ENCODE data around the gene SPC25.
"Not testable (repeated sequence)": the region's sequence is repeated elsewhere in the genome, so short reads cannot be mapped to it uniquely, and the experiment has no call there.

The SPC25 gene

GRCh38 chr2:168901003-168901402 lies 10.8 kb upstream of the SPC25 start, which contains the start of gene G6PC2:
TSS of gene G6PC2 (plus strand) at chr2:168901291. CDS start at chr2:168901332, 41 bp downstream.
- no peak for DNase-seq

DNA sequence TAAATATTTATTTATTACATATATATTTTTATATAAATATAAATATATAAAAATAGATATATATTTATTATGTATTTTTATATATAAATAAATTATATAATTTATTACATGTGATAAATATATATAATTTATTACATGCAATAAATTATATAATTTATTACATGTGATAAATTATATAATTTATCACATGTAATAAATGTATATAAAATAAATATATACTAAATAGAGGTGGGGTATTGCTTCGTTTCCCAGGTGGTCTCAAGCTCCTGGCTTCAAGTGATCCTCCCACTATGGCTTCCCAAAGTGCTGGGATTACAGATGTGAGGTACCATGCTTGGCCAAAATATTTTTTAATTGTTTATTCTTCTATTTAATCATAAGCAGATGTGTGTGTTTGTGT lies 7.2 kb upstream of the SPC25 start:
- no peak for DNase-seq

- DNase-seq = no peak
Observed at GRCh38 chr2:168896783-168897182, 6.6 kb upstream of the SPC25 start.

DNA sequence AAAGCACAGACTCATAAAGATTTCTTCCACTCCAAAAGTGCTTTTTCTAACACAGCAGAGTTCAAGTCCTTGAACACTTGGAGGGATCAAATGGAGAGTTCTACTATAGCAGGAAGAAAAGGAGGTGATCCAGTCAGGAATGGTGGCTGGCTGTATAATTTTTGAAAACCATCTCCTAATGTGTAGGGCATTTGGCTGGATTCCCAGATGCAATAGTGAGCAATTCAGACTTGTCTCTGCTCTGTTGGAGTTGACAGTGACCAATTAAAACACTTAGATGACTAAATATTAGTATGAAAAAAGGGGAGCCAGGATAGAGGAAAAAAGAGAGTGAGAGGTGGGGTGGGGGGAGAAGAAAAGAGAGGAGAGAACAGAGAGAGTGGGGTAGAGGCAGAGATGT lies 5.5 kb upstream of the SPC25 start:
- no peak for DNase-seq

- no peak for DNase-seq
Observed at GRCh38 chr2:168894720-168895119, 4.5 kb upstream of the SPC25 start.

DNA sequence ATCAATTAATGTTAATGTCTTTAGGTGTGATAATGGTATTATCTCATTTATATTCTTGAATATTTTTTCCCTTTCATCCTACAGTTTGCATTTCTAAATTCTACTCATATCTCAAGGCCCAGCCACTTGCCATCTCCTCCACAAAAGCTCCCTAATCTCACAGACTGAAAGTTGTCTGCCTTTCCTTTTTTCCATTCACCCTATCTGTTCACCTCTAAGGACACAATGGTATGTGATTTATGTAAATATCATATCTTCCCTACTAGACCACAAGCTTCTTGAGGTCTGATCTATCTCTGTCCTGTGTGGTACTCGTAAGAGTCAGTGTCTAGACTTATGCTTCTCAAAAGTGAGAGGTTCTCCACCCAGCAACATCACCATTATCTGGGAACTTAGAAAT lies 3.9 kb upstream of the SPC25 start:
- no peak for DNase-seq

- DNase-seq = no peak
Observed at GRCh38 chr2:168892327-168892726, 2.1 kb upstream of the SPC25 start.

DNA sequence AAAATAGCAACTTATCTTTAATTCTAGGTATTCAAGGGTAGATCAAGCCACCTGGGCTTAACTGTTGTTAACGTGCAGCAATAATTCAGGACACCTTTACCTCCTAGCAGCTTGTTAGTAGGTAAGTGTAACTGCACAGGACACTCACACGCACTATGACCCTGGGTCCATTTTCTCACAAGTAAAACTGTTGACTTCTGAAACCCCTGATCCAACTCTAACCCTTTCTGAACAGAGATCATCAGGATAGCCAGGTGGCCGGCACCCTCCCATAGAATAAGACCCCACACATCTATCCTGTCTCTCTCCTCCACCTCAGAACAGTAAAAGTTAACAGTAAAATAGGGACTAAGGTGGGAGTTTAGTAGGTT lies 610 bp downstream of the SPC25 start:
- DNase-seq = peak; percentile 6

DNA sequence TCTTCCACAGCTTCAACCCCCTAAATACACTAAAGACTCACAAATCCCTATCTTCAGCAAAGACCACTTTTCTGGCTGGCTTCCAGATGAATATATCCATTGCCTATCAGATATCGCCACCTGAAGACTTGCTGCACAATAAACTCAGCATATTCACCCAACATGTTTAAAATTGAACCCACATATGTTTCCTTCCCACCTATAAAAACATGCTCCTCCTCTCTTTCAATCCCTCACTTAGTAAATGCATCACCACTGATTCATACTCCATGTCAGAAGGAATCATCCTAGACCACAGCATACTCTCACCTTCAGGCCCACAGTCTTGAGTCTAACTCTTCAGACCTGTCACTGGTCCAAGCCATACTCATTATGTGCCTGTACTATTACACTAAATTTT lies 5.3 kb downstream of the SPC25 start:
- peak; percentile 15 for DNase-seq

DNA sequence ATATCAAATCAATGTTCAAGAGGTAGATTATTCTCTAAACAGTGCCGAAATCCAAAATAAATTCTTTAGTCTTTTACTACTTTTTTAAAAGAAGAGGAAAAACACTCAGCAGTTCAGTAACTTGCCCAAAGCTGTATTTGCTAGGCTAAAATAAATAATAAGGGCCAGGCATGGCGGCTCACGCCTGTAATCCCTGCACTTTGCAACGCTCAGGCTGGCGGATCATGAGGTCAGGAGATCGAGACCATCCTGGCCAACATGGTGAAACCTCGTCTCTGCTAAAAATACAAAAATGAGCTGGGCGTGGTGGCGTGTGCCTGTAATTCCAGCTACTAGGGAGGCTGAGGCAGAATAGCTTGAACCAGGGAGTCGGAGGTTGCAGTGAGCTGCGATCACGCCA lies 8.1 kb downstream of the SPC25 start:
- DNase-seq = not testable (repeated sequence)

- DNase-seq = no peak
Observed at GRCh38 chr2:168874368-168875054, 15.7 kb downstream of the SPC25 start.

DNA sequence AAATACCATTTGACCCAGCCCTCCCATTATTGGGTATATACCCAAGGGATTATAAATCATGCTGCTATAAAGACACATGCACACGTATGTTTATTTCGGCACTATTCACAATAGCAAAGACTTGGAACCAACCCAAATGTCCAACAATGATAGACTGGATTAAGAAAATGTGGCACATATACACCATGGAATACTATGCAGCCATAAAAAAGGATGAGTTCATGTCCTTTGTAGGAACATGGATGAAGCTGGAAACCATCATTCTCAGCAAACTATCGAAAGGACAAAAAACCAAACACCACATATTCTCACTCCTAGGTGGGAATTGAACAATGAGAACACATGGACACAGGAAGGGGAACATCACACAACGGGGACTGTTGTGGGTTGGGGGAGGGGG lies 19.4 kb downstream of the SPC25 start:
- DNase-seq = not testable (repeated sequence)

DNA sequence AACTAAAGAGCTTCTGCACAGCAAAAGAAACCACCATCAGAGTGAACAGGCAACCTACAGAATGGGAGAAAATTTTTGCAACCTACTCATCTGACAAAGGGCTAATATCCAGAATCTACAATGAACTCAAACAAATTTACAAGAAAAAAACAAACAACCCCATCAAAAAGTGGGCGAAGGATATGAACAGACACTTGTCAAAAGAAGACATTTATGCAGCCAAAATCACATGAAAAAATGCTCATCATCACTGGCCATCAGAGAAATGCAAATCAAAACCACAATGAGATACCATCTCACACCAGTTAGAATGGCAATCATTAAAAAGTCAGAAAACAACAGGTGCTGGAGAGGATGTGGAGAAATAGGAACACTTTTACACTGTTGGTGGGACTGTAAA lies 19.9 kb downstream of the SPC25 start:
- DNase-seq = not testable (repeated sequence)

- not testable (repeated sequence) for DNase-seq
Observed at GRCh38 chr2:168867164-168867563, 23.1 kb downstream of the SPC25 start.

- DNase-seq = no peak
Observed at GRCh38 chr2:168858146-168858545, 32.1 kb downstream of the SPC25 start.

GRCh38 chr2:168855601-168856000 lies 34.6 kb downstream of the SPC25 start:
- DNase-seq = no peak

- no peak for DNase-seq
Observed at GRCh38 chr2:168854651-168855050, 35.6 kb downstream of the SPC25 start.

- DNase-seq = no peak
Observed at GRCh38 chr2:168853471-168853870, 36.8 kb downstream of the SPC25 start.

DNA sequence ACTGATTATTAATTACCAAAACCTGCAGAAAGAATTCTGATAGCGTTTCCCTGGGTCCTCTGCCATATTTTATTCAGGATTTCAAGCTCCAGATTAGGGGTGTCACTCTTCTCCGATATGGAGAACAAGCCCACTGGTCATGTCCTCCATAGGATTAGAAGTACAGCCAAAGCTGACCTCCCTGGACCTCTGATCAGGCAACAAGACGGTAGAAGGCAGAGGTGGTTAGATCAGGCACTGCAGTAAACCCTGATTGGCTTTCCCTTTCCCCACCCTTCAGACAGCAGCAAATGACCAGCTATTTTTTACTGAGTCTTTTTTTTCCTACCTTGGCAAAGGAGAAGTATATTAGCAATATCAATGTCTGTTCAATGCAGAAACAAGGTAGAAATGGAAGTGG lies 37.7 kb downstream of the SPC25 start:
- DNase-seq = no peak

GRCh38 chr2:168851674-168852320 lies 38.4 kb downstream of the SPC25 start:
- DNase-seq = no peak

GRCh38 chr2:168850846-168851245 lies 39.4 kb downstream of the SPC25 start:
- no peak for DNase-seq

- DNase-seq = peak; percentile 8
Observed at GRCh38 chr2:168849610-168850009, 40.6 kb downstream of the SPC25 start.

- DNase-seq = no peak
Observed at GRCh38 chr2:168848225-168848624, 42.0 kb downstream of the SPC25 start.

- DNase-seq = no peak
Observed at GRCh38 chr2:168843253-168843652, 47.0 kb downstream of the SPC25 start.

DNA sequence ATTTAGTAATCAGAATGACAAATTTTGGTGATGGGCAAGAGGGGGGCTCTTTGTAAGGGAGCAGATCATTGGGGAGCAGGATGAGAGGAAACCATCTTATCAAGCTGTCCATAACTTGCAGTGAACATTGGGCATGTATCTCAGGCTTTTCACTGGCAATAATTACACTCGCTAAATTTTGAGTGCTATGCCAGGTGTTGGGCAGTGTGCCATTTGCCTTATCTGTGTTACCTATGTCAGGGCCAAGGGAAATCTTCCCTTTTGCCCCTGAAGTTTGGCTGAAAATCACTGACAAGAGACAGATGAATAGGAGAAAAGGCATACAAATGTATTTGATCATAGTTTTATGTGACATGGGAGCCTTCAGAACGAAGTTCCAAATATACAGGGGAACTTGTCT lies 48.8 kb downstream of the SPC25 start:
- DNase-seq = no peak
